Stimulated activated CD8-positive, alpha-beta memory T cell treated with anti-CD3 and anti-CD28 coated beads, Interleukin-2, amount 100 ng/mL, for 48 hours (primary cell): ENCODE results near the gene TATDN3.
"Not testable (repeated sequence)": the region's sequence is repeated elsewhere in the genome, so short reads cannot be mapped to it uniquely, and the experiment has no call there.

ENCODE experiments used
- DNase-seq, 2 donors: peaks; one replicate each; pipeline ENCODE4 v3.0.0-alpha.2; 2020; ENCODE audit warnings: low read depth in 2 of 2

The TATDN3 gene

DNA sequence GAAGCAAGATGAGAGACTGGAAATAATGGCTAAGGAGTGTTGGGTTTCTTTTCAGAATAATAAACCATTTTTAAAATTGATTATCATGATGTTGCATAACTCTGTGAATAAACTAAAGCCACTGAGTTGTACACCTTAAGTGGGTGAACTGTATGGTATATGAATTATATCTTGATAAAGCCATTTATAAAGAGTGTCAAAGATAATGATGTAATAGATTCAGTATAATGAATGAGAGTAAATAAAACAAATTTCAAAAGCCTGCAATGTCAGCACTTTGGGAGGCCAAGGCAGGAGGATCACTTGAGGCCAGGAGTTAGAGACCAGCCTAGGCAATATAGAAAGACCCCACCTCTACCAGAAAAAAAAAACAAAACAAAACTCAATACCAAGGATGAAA, 16.5 kb upstream of the TATDN3 start:
- no peak for DNase-seq

DNA sequence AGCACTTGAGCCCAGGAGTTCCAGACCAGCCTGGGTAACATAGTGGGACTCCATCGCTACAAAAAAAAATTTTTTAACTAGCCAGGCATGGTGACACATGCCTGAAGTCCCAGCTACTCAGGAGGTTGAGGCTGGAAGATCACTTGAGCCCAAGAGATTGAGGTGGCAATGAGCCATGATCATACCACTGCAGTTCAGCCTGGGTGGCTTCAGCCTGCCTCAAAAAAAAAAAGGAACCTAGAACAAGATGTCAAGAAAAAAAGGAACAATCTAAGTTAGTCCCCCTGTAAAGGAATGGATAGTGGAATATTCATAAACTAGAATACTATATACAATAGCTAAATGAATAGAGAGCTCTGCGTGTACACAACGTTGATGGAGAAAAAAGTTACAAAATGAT, 14.5 kb upstream of the TATDN3 start:
- no peak for DNase-seq

DNA sequence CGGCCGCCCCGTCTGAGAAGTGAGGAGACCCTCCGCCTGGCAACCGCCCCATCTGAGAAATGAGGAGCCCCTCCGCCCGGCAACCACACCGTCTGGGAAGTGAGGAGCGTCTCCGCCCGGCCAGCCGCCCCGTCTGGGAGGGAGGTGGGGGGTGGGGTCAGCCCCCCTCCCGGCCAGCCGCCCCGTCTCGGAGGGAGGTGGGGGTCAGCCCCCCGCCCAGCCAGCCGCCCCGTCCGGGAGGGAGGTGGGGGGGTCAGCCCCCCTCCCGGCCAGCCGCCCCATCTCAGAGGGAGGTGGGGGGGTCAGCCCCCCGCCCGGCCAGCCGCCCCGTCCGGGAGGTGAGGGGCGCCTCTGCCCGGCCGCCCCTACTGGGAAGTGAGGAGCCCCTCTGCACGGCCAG, 12.6 kb upstream of the TATDN3 start:
- not testable (repeated sequence) for DNase-seq

DNA sequence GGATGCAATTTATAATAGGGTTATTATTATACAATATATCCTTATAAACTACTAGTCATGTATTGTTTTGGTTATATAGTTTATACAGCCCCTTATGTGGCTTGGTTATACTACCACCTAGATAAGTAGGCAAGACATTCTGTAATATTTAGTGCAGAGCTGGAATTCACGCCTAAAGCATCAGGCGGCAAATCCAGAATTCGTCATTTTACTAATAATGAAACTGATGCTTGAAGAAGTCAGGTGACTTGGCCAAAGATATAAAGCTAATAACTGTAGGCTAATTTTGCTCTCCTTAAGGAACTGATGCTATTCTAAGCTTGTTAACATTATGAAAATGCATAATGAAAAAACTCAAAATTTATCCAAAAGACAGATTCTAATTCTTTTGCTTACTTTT, 10.9 kb upstream of the TATDN3 start:
- no peak for DNase-seq

DNA sequence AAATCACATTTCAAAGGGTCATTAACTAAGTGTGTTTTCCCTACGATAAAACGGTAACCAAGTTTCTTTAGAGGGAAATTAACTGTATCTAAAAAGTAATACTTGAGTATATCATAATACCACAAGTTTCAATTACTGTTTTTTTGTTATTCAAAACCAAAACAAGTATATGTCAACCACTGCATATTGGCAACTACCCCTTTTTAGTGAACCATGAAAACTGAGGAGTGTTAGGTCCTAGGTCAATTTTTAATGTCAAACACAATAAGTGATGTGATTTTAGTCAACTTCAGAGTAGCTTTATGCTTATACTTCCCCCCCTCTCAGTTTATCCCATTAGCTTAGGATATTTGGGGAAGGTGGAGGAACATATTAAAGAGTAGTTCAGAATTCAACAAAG, 10.5 kb upstream of the TATDN3 start:
- no peak for DNase-seq

DNA sequence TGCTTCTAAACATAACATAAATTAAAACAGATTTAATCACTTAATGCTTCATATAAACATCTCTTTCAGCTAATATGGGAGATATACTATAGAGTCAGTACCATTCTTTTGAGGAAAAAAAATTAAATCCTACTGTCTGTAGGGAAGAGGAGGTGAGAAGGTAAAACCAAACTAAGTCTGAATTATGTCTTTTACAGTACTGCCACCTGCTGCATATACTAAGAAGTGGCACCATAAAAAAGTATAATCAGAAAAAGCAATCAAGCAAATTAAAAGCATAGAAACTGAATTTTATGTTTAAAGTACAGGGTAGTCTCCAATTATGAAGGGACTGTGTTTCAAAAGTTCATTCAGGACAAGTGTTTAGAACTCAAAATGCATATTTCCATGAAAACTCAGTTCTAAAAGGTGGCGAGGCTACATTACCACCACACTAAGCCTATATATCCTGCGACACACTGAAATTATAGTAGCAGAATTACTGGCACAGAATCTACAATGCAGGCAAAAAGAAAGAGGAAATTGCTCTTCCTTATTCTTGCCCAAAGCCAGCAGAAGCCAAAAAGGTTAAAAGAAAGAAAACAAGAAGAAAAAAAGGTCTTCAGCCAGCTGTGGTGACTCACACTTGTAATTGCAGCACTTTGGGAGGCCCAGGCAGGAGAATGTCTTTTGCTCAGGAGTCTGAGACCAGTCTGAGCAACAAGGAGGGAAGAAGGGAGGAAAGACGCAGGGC, 9.1 kb upstream of the TATDN3 start:
- no peak for DNase-seq

DNA sequence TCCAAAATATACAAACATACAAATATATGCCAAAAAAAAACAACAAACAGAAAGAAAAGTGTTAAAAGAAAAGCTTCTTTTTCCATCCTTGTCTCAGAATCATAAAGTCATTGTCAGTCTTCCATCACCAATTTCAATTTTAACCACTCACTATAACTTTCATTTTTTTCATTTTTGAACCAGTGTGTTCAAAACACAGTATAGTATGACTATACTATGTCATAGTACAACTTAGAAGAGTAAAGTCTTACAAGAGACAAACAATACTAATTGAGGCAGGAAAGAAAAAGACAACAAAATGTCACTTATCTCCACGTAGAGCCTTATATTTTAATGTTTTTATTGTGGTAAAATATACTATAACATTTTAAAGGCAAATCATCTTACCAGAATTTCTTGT, 7.7 kb upstream of the TATDN3 start:
- DNase-seq: no peak

DNA sequence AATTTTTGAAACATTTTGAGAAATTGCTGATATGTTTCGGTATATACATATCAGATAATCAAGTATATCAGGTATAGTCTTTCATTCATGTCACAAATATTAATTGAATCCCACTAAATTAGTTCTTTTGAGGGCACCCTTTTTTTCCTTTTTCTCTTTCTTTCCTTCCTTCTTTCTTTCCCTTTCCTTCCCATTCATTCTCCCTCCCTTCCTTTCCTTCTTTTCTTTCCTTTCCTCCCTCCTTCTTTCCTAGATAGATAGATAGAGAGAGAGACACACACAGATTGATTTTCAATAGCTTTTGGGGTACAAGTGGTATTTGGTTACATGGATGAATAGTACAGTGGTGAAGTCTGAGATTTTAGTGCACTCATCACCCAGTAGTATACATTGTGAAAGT, 5.8 kb upstream of the TATDN3 start:
- DNase-seq: no peak

DNA sequence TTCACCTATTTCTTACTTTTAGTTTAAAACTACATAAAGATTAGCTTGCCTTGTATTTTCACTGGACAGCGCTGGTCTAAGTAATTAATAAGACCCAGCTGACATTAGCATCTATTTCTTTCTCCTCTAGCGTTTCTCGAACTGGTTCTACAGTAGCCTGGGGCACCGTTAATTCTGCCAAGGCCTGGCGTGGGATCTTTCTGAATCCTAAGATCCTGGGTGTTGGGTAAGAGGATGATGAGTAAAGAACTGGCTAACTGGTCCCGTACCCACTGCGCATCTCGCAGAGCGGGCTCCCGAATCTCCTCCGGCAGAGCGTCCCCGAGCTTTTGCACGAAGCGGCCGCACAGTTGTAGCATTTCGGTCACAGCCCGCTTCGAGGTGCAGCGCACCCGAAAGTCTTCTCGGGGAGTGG, 426 bp upstream of the TATDN3 start:
- no peak for DNase-seq

DNA sequence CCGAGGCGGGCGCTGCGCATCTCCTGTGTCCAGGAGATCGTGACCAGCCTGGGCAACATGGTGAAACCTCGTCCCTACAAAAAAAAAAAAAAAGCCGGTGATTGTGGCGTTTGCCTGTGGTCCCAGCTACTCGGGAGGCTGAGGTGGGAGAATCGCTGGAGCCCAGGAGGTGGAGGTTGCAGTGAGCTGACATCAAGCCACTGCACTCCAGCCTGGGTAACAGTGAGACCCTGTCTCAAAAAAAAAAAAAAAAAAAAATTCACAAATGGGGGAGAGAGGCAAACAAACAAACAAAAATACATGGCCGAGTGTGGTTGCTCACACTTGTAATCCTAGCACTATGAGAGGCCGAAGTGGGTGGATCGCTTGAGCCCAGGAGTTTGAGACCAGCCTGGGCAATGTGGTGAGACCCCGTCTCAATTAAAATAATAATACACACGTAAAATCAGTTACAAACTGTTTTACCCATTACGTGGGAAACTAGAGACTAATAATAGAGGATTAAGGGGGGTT, 758 bp downstream of the TATDN3 start:
- DNase-seq: no peak

DNA sequence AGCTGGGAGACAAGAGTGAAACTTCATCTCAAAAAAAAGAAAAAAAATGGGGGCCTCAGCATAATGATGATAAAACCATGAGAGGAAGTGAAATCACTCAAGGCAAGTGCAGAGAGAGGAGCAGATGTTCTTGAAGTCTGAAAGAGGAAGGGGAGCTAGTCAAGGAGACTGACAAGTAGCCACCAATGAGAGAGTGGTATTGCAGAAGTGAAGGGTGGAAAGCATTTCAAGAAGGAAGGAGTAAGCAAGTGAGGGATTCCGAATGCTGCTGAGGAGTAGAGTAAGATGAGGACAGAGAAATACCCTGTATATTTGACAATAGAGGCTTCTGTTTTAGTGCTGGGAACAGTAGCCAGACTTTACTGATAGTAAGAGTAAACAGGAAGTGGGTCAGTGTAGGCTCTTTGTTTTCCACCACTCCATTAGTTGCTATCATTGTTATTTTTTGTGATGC, 2.9 kb downstream of the TATDN3 start:
- no peak for DNase-seq

DNA sequence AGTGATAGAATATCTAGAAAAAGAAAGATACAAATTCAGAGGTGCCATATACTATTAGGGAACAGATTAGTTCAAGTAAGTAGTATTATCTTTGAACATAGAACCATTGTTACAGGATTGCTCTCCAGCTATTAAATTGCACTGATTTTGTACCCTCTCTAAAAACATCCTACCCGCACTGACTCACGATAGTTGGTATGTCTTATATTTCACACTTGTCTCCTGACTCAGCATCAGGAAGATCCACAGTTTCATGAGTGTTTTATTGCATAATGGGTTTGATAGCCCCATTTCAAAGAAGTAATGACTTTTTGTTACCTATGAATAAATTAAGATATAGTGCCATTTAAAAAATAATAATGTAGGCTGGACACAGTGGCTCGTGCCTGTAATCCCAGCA, 6.0 kb downstream of the TATDN3 start:
- no peak for DNase-seq

DNA sequence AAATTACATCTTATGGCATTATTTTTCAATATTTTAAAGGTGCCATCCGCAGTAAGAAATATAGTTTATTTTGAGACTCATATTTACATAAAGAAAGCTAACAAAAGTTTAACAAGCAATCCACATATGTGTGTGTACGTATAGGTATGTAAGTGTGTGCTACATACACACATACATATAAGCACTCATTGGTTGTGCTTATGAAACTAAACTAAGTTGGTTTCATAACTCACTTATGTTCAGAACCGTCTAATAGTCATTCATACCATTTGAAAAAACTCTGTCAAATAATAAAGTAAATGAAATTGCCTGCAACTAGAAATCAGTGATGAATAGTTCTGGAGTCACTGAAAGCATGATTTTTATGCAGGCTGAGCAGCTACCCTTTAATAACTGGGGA, 14.1 kb downstream of the TATDN3 start:
- no peak for DNase-seq

DNA sequence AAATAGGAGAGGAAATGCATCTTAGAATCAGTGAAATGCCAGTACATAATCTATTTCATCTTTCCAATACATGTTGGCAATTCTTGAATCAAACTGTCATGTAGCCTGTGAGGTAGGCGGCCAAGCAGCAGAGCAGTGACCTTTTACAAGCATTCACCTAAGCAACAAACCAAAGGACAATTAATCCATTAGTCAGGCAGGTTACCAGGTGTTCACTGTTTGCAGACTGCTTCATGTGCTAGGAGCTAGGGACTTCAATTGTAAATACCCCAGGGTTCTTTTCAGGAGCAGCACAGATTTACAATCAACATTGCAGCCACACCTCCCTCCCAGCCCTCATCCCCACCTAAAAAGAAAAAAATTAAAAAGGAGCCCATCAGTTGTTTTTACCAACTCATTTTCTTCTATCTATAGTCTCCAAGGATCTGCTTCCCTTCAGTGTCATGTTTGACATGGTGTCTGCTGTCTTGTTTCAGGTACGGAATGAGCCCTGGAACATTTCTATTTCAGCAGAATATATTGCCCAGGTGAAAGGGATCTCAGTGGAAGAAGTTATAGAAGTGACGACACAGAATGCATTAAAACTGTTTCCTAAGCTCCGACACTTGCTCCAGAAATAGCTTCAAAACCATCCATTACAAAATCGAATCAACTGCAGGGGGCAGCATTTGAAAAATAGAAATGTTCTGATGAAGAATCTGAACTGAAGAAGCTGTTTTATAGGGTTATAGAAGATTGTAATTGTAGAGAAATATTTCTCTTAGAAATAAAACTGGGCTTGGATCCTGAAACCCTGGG, 23.0 kb downstream of the TATDN3 start:
- DNase-seq: no peak

DNA sequence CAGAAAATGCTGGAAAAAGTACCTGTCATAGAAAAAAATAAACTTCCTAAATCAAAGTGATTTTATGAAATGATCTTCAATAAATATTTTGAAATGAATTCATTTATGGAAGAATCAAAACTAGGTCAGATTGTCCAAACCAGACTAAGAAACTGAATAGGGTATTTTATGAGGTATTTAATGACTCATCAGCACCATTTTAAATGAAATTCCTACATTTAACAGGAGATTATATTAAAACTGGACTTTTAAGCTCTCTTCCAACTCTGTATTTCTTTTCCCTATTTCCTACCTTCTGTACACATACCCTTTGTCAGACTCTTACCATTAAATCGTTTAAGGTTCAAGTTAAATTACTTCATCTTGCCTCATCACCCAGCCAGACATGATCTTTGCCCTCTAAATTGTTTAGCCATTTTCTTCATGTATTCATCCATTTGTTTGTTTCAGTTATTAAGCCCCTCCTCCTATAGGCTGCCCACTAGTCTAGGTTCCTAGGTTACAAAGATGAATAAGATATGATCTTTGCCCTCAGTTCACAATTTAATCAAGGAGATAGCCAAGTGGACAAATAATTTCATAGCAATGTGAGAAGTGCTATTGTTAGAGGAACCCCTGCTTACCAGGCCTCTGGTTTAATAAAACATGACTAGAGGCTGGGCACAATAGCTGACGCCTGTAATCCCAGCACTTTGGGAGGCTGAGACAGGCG, 25.0 kb downstream of the TATDN3 start:
- DNase-seq: no peak

DNA sequence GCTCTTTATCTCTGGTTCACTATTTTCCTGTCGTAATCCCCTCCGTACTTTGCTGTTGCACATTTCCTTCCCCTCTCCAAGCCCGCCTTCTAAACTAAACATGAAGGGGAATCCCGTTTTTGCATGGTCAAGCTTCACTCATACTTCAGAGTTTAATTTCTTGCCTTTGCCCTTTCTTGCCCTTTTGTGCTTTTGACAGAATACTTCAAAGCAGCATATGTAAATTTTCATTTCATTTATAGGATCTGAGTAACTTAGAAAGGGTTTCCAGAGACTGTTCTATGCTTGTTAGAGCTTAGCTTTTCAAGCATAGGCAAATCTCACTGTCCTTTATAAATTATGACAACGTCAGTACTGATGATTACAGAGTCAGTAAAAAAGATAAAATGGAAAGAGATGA, 28.0 kb downstream of the TATDN3 start:
- DNase-seq: no peak

DNA sequence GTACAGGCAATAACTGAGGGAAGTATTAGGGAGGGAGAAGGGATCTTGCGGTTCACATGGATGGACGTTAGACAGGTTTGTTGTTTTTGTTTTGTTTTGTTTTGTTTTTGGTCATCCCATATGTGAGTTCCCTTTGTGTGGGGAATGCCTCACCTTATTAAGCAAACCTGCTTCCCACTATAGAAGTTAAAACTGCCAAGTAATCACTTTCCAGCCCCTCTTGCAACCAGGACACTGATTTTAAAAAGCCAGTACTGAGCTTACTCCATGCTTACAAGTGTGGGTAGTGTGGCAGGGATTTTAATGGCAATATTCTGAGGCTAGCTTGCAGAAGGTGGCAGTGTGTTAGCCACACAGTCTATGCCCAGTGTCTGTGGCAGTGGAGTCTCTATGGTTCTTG, 29.3 kb downstream of the TATDN3 start:
- DNase-seq: no peak

DNA sequence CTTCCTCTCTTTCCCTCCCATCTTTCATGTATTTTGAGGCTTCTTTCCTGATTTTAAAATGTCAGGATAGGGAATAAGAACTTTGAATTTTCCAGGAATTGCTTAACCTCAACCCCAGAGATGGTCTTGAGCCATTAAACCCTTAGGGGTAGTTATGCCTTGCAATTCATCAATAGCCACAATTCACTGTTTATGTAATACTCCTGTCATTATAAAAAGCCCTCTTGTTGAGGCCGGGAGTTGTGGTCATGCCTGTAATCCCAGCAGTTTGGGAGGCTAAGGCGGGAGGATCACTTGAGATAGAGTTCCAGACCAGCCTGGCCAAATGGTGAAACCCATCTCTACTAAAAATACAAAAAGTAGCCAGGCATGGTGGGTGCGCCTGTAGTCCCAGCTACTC, 31.3 kb downstream of the TATDN3 start:
- DNase-seq: no peak

DNA sequence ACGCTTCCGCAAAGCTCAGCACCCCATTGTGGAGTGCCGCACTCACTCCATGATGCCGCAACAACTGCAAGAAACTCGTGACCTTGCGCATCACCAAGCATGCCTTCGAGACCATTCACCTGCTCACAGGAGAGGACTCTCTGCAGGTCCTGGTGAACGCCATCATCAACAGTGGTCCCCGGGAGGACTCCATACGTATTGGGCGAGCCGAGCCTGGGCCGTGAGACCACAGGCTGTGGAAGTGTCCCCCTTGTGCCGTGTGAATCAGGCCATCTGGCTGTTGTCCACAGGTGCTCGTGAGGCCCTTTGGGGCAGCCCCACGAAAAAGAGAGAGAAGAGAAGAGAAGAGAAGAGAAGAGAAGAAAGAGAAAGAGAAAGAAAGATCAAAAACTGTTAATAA, 32.5 kb downstream of the TATDN3 start:
- no peak for DNase-seq

DNA sequence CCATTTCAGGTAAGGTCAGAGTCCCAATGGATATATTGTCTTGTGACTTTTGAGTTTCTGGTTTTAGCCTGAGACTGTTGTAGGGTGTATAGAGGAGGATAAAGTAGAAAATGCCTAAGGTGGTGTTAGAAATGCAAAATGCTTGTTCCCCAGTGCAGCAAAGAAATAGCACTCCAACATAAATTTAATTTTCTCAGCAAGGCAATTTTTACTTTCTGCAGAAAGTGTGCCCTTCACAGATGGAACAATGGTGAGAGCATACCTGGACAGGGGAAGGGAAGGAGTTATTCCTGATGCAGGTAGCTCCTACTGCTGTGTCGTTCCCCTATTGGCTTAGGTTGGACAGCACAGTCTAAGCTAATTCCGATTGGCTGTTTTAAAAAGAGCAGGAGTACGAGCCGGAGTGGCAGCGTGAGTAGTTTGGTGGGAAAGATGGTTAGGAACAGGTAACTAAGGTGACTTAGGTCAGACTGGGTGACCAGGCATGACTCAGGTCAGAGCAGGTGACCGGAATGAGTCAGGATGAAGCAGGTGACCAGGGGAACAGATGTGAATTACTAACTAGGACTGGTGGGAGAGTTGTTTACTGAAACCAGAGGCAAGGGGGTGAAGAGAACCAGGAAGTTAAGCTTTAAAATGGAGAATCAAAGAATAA, 34.2 kb downstream of the TATDN3 start:
- DNase-seq: no peak

DNA sequence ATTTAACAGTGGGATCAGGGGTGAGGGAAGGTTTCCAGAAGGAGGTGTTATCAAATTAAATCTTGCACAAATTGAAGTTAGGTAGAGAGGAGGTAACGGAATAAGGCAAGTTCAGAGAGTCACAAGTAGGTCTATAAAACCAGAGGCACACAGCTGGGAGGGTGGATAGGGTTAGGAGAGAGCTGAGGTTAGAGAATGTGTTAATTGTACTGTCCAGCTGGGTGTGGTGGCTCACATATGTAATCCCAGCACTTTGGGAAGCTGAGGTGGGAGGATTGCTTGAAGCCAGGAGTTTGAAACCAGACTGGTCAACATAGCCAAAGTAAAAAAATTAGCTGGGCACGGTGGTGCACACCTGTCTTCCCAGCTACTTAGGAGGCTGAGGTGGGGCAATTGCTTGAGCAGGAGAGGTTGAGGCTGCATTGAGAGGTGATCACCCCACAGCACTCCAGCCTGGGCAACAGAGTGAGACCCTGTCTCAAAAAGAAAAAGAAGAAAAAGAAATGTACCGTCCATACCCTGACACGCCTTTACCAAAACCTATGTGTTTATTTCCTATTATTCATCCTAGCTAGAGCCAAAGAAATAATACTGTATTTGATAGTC, 35.6 kb downstream of the TATDN3 start:
- DNase-seq: no peak

DNA sequence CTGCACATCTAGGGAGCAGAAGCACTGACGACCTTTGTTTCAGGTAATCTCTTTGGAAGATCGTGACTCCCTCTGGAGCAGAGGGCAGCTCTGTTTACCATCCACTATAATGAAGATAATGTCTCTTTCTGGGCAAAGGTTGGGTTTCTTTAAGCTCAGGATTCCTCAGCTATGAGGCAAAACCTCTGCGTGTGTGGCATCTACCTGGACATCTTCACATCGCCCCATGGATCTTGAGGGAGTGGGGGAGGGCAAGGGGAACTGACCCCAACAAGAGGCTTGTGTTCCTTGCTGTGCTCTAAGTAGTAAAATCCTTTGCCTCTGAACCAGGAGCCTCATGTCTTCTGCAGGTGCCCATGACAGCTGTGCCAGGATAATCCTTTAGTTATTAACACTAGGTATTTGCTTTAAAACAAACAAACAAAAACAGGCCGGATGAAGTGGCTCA, 36.2 kb downstream of the TATDN3 start:
- no peak for DNase-seq
